PC-3 (cell line): ENCODE measurements around the gene DNLZ. TPM values are rescaled to one million over a fixed set of nuclear protein-coding genes. Genes with fewer than 3 reads are reported as not detected.

Experiments
- ATAC-seq: fragments of 200-7000 bp; cut with Tn5 transposase; 2 replicates; pipeline ENCODE4 v1.9.1; 2020; ENCODE audit warnings: mild to moderate bottlenecking, moderate library complexity
- BruUV-seq: library from RNA; stranded (reverse); fragments of 400-500 nt; replicated peaks from 2 replicates; lab custom pipeline; 2021; lab: Mats Ljungman, UMichigan
- CTCF ChIA-PET: fragments of 300-600 bp; sonication (Branson Sonifier 250); formaldehyde crosslinking; loops from one replicate; lab custom pipeline; 2022; ENCODE audit warnings: antibody characterized with exemption; lab: Charles Lee
- POLR2A ChIA-PET: fragments of 300-600 bp; sonication (Branson Sonifier 250); formaldehyde crosslinking; loops from one replicate; lab custom pipeline; 2022; ENCODE audit warnings: antibody characterized with exemption; ENCODE audit not compliant: unreplicated experiment; lab: Charles Lee
- DNase-seq: peaks from one replicate; pipeline ENCODE4 v3.0.0-alpha.2; 2015
- H2AFZ ChIP-seq: fragments of 300-600 bp; sonication (generic); 2 replicates; pipeline ENCODE4 v1.6.0; 2016; ENCODE audit warnings: antibody characterized with exemption, low read length
- H3F3A ChIP-seq: fragments of 300-600 bp; sonication (generic); one replicate; pipeline ENCODE4 v1.6.0; 2017; ENCODE audit warnings: antibody characterized with exemption, low read length, control low read depth, mild to moderate bottlenecking; ENCODE audit not compliant: unreplicated experiment
- H3K27ac ChIP-seq: fragments of 300-600 bp; sonication (generic); 2 replicates; pipeline ENCODE4 v1.5.1; 2016; ENCODE audit warnings: mild to moderate bottlenecking, low read length
- H3K27me3 ChIP-seq: fragments of 300-600 bp; sonication (generic); 2 replicates; pipeline ENCODE4 v1.6.1; 2016; ENCODE audit warnings: low read length, mixed read lengths
- H3K36me3 ChIP-seq: fragments of 300-600 bp; sonication (generic); 2 replicates; pipeline ENCODE4 v1.6.1; 2016; ENCODE audit warnings: low read depth, mixed run types, low read length, mixed read lengths
- H3K4me1 ChIP-seq: fragments of 300-600 bp; sonication (generic); 2 replicates; pipeline ENCODE4 v1.5.1; 2016; ENCODE audit warnings: low read length; ENCODE audit not compliant: insufficient read depth
- H3K4me2 ChIP-seq: fragments of 300-600 bp; sonication (generic); 2 replicates; pipeline ENCODE4 v1.6.0; 2016; ENCODE audit warnings: low read length
- H3K4me3 ChIP-seq: fragments of 300-600 bp; sonication (generic); 2 replicates; pipeline ENCODE4 v1.5.1; 2016; ENCODE audit warnings: mild to moderate bottlenecking, low read length, mixed read lengths
- H3K79me2 ChIP-seq: fragments of 300-600 bp; sonication (generic); 2 replicates; pipeline ENCODE4 v1.6.1; 2017; ENCODE audit warnings: low read length, mixed read lengths
- H3K9ac ChIP-seq: fragments of 300-600 bp; sonication (generic); 2 replicates; pipeline ENCODE4 v1.6.0; 2016; ENCODE audit warnings: mild to moderate bottlenecking, low read length
- H3K9me2 ChIP-seq: fragments of 300-600 bp; sonication (generic); replicated peaks from 2 replicates; pipeline ENCODE4 v1.6.1; 2016; ENCODE audit warnings: mixed run types, low read length, mixed read lengths
- H3K9me3 ChIP-seq: fragments of 300-600 bp; sonication (generic); 2 replicates; pipeline ENCODE4 v1.6.1; 2016; ENCODE audit warnings: low read length, mixed read lengths
- H4K20me1 ChIP-seq: fragments of 300-600 bp; sonication (generic); 2 replicates; pipeline ENCODE4 v1.6.1; 2016; ENCODE audit warnings: low read length, mixed read lengths
- EZH2 ChIP-seq: fragments of 300-600 bp; sonication (generic); IDR thresholded peaks from one replicate; pipeline ENCODE4 v1.6.1; 2017; ENCODE audit warnings: antibody characterized with exemption, mild to moderate bottlenecking, low read length; ENCODE audit not compliant: unreplicated experiment
- EZH2phosphoT487 ChIP-seq: fragments of 300-600 bp; sonication (generic); IDR thresholded peaks from 2 replicates; pipeline ENCODE4 v1.6.1; 2018; ENCODE audit warnings: mild to moderate bottlenecking, antibody characterized with exemption, low read length, borderline replicate concordance
- intact Hi-C: fragments of 100-400 bp; cut with micrococcal nuclease; formaldehyde crosslinking; loops from 2 replicates; pipeline ENCODE4 v1.9.0; 2023
- total RNA-seq: library from RNA; depleted of rRNA; stranded (reverse); fragments of >200 nt; gene quantifications from 2 replicates; pipeline ENCODE4 v1.2.3, GENCODE V29; 2014
- TF ChIP-seq, protein P1 (sequence below): fragments of 300-600 bp; sonication (generic); conservative IDR thresholded peaks from 2 replicates; pipeline ENCODE4 v1.5.1; 2017; ENCODE audit warnings: antibody characterized with exemption, low read depth, mild to moderate bottlenecking, low read length

The DNLZ gene
- total RNA-seq, 1 experiment from 2014 or later, result 51.4 TPM

- no peak overlapping the region for H3K4me3 ChIP-seq
- POLR2A ChIA-PET, result no interaction called here
- no peaks in the 10 kb centered on the region for H3K36me3 ChIP-seq
- no peaks in the 10 kb centered on the region for H3K9me2 ChIP-seq
- no peak overlapping the region for H3K27ac ChIP-seq
- H3K79me2 ChIP-seq, result peaks cover 13% of the 10 kb centered on the region
- no peaks in the 10 kb centered on the region for H3K27me3 ChIP-seq
- BruUV-seq, result no TSS peak
- no peaks in the 10 kb centered on the region for H3K9me3 ChIP-seq
- 0 out of 2 replicates have a peak, but pooled peaks cover 4% of the 10 kb centered on the region for H4K20me1 ChIP-seq
- intact Hi-C loops, result no loop called here
- no peaks in the 10 kb centered on the region for H3F3A ChIP-seq
- H2AFZ ChIP-seq, result no peak overlapping the region
- ATAC-seq (no peak), DNase-seq (no peak)
- H3K4me2 ChIP-seq, result no peak overlapping the region
- H3K9ac ChIP-seq, result no peak overlapping the region
- TF ChIP-seq EZH2phosphoT487 (no peak), EZH2 (no peak)
- TF ChIP-seq, protein P1, sequence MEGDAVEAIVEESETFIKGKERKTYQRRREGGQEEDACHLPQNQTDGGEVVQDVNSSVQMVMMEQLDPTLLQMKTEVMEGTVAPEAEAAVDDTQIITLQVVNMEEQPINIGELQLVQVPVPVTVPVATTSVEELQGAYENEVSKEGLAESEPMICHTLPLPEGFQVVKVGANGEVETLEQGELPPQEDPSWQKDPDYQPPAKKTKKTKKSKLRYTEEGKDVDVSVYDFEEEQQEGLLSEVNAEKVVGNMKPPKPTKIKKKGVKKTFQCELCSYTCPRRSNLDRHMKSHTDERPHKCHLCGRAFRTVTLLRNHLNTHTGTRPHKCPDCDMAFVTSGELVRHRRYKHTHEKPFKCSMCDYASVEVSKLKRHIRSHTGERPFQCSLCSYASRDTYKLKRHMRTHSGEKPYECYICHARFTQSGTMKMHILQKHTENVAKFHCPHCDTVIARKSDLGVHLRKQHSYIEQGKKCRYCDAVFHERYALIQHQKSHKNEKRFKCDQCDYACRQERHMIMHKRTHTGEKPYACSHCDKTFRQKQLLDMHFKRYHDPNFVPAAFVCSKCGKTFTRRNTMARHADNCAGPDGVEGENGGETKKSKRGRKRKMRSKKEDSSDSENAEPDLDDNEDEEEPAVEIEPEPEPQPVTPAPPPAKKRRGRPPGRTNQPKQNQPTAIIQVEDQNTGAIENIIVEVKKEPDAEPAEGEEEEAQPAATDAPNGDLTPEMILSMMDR, result no peak
- CTCF ChIA-PET, result no interaction called here
- no peaks in the 10 kb centered on the region for H3K4me1 ChIP-seq
Measured at GRCh38 chr9:136334541-136334940, 29.0 kb downstream of the DNLZ start.

- ATAC-seq (no peak), DNase-seq (no peak)
- Histone ChIP-seq H3K79me2 (peaks cover 24% of the 10 kb centered on the region), H3K27ac (no peak overlapping the region), H2AFZ (no peak overlapping the region), H3F3A (no peaks in the 10 kb centered on the region), H3K36me3 (no peaks in the 10 kb centered on the region), H3K4me1 (peaks cover 7% of the 10 kb centered on the region), H3K27me3 (no peaks in the 10 kb centered on the region), H3K4me2 (no peak overlapping the region), H4K20me1 (peaks cover 4% of the 10 kb centered on the region; the same call in 1 of the 2 replicates), H3K9me2 (no peaks in the 10 kb centered on the region), H3K9me3 (no peaks in the 10 kb centered on the region), H3K4me3 (no peak overlapping the region), H3K9ac (no peak overlapping the region)
- BruUV-seq, result no TSS peak
- ChIA-PET CTCF (no interaction called here), POLR2A (interaction anchor here (0.6 kb wide), 1 partner anchor 11 kb away, joined by 4 read pairs; no protein-coding TSS in a partner anchor)
- TF ChIP-seq EZH2, result no peak
- no peak for TF ChIP-seq EZH2phosphoT487
- TF ChIP-seq, protein P1, result no peak
- intact Hi-C loops, result no loop called here
Measured at GRCh38 chr9:136333486-136333885, 30.1 kb downstream of the DNLZ start.

GRCh38 chr9:136333045-136333444 is 30.5 kb downstream of the DNLZ start:
- intact Hi-C loops, result no loop called here
- POLR2A ChIA-PET, result interaction anchor here (0.6 kb wide), 1 partner anchor 12 kb away, joined by 4 read pairs; no protein-coding TSS in a partner anchor

More at GRCh38 chr9:136333045-136333444, 30.5 kb downstream of the DNLZ start:
- peaks cover 8% of the 10 kb centered on the region for H3K4me1 ChIP-seq
- H2AFZ ChIP-seq, result no peak overlapping the region
- no peak for TF ChIP-seq EZH2phosphoT487
- no peak for TF ChIP-seq EZH2
- TF ChIP-seq, protein P1, result no peak
- H3K36me3 ChIP-seq, result no peaks in the 10 kb centered on the region
- no peaks in the 10 kb centered on the region for H3F3A ChIP-seq
- CTCF ChIA-PET, result no interaction called here
- no peak overlapping the region for H3K4me3 ChIP-seq
- H4K20me1 ChIP-seq, result peaks cover 4% of the 10 kb centered on the region; the same call in 1 of the 2 replicates
- H3K79me2 ChIP-seq, result peaks cover 28% of the 10 kb centered on the region
- no peak overlapping the region for H3K9ac ChIP-seq
- no TSS peak for BruUV-seq
- H3K27me3 ChIP-seq, result no peaks in the 10 kb centered on the region
- ATAC-seq (no peak), DNase-seq (no peak)
- H3K9me3 ChIP-seq, result no peaks in the 10 kb centered on the region
- no peak overlapping the region for H3K27ac ChIP-seq
- no peaks in the 10 kb centered on the region for H3K9me2 ChIP-seq
- no peak overlapping the region for H3K4me2 ChIP-seq
